ENCODE results near the gene MARCHF6. TPM values are rescaled to one million over a fixed set of nuclear protein-coding genes. Genes with fewer than 3 reads are reported as not detected.
A peak's percentile ranks its signal among the peaks of the same experiment; 100 is the strongest.

Gene MARCHF6
- polyA plus RNA-seq, 3 donors, result 24.0 to 90.1 (median 31.0) TPM

DNA sequence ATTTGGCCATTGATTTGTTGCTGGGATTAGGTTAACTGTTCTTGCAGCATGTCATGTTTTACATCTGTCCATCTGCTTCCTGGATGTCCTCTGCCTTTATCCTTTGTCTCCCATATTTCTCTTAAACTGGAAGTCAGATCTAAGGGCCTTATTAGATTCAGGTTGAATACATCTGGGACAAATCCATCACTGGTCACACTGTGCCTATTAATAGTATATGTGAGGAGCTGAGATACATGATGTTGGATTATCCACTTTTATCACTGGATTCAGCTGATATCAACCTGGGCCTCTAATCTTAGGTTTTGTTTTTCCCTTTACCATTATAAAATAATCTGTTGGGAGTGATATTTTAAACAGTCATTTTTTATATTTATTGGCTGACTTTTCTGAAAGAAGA, 46.3 kb downstream of the MARCHF6 start:
- Mint-ChIP-seq H3K4me3 (no peak overlapping the region), H3K27ac (peak overlapping the region in 1 of 7 donors; percentile 63), H3K4me1 (peaks cover 15% of the 10 kb centered on the region), H3K9me3 (no peaks in the 10 kb centered on the region), H3K27me3 (ENCODE audit: low read depth in 3 of 3) (peaks cover 0 to 2% (median 0%) of the 10 kb centered on the region in 3 donors), H3K36me3 (peaks cover 60 to 82% of the 10 kb centered on the region in 2 donors)
- Histone ChIP-seq H3K79me2 (ENCODE audit: insufficient read depth, low read length) (no peaks in the 10 kb centered on the region), H3K4me3 (replicated peaks in 1 of 3; ENCODE audit: low read depth in 2 of 3, low read length in 3 of 3) (no peak overlapping the region), H3K27ac (ENCODE audit: low read depth in 1 of 2, low read length in 2 of 2) (no peak overlapping the region), H3K9me3 (replicated peaks in 1 of 2; ENCODE audit: control insufficient read depth in 1 of 2, insufficient read depth in 1 of 2, low read length in 2 of 2) (no peaks in the 10 kb centered on the region), H2AFZ (ENCODE audit: insufficient read depth, low read depth, low read length, poor library complexity, severe bottlenecking) (no peak overlapping the region), H3K4me1 (ENCODE audit: control insufficient read depth in 1 of 2, insufficient read depth in 2 of 2, low read length in 2 of 2) (peaks cover 7 to 12% of the 10 kb centered on the region in 2 donors), H3K4me2 (replicated peaks; ENCODE audit: extremely low read depth, low read length, poor library complexity, severe bottlenecking) (no peak overlapping the region), H3K9ac (ENCODE audit: insufficient read depth, low read length, poor library complexity, severe bottlenecking) (no peak overlapping the region), H4K20me1 (ENCODE audit: insufficient read depth, low read length) (peaks cover 20% of the 10 kb centered on the region), H3K36me3 (replicated peaks in 1 of 2; ENCODE audit: control insufficient read depth in 1 of 2, insufficient read depth in 2 of 2, low read length in 2 of 2) (peaks cover 57 to 78% of the 10 kb centered on the region in 2 donors), H3K27me3 (ENCODE audit: control insufficient read depth in 2 of 2, insufficient read depth in 2 of 2, low read length in 2 of 2) (no peaks in the 10 kb centered on the region)
- intact Hi-C loops (cut with micrococcal nuclease), result no loop called here
- TF ChIP-seq, protein P1, sequence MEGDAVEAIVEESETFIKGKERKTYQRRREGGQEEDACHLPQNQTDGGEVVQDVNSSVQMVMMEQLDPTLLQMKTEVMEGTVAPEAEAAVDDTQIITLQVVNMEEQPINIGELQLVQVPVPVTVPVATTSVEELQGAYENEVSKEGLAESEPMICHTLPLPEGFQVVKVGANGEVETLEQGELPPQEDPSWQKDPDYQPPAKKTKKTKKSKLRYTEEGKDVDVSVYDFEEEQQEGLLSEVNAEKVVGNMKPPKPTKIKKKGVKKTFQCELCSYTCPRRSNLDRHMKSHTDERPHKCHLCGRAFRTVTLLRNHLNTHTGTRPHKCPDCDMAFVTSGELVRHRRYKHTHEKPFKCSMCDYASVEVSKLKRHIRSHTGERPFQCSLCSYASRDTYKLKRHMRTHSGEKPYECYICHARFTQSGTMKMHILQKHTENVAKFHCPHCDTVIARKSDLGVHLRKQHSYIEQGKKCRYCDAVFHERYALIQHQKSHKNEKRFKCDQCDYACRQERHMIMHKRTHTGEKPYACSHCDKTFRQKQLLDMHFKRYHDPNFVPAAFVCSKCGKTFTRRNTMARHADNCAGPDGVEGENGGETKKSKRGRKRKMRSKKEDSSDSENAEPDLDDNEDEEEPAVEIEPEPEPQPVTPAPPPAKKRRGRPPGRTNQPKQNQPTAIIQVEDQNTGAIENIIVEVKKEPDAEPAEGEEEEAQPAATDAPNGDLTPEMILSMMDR (IDR thresholded peaks at IDR 0.05), result no peak
- no peak for DNase-seq

DNA sequence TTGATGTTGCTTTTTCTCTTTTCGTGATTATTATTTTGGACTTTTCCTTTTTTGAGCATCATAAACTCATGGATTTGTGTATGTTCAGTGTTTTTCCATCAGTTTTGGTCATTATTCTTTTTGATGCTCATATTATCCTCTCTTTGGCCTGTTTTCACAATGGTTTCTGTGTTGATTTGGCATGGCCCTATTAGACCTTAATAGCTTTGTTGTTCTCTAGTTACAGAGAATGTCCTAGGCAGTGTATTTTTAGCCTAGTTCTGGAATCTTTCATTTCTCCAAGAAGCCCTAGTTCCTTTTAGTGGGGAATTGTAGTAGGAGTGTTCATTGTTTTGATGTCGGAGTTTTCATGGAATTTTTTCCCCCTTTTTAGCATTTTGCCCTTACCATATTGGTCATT, 46.9 kb downstream of the MARCHF6 start:
- H3K36me3 Mint-ChIP-seq, result peaks cover 63 to 82% of the 10 kb centered on the region in 2 donors

More for the DNA sequence above, 46.9 kb downstream of the MARCHF6 start:
- no peaks in the 10 kb centered on the region for H3K9me3 ChIP-seq (replicated peaks in 1 of 2; ENCODE audit: control insufficient read depth in 1 of 2, insufficient read depth in 1 of 2, low read length in 2 of 2)
- no peak overlapping the region for H2AFZ ChIP-seq (ENCODE audit: insufficient read depth, low read depth, low read length, poor library complexity, severe bottlenecking)
- no peak overlapping the region for H3K4me3 ChIP-seq (replicated peaks in 1 of 3; ENCODE audit: low read depth in 2 of 3, low read length in 3 of 3)
- Mint-ChIP-seq H3K4me1 (peaks cover 15% of the 10 kb centered on the region), H3K9me3 (no peaks in the 10 kb centered on the region), H3K27me3 (ENCODE audit: low read depth in 3 of 3) (peaks cover 0 to 2% (median 0%) of the 10 kb centered on the region in 3 donors), H3K27ac (peak overlapping the region in 2 of 7 donors; percentile 72 to 84), H3K4me3 (no peak overlapping the region)
- DNase-seq, result no peak
- H3K27me3 ChIP-seq (ENCODE audit: control insufficient read depth in 2 of 2, insufficient read depth in 2 of 2, low read length in 2 of 2), result no peaks in the 10 kb centered on the region
- intact Hi-C loops (cut with micrococcal nuclease), result no loop called here
- peaks cover 7 to 12% of the 10 kb centered on the region in 2 donors for H3K4me1 ChIP-seq (ENCODE audit: control insufficient read depth in 1 of 2, insufficient read depth in 2 of 2, low read length in 2 of 2)
- no CpG with 5 or more reads among the region's 2 CpGs for WGBS (ENCODE audit: insufficient coverage)
- H3K9ac ChIP-seq (ENCODE audit: insufficient read depth, low read length, poor library complexity, severe bottlenecking), result no peak overlapping the region
- TF ChIP-seq, protein P1 (IDR thresholded peaks at IDR 0.05), result no peak
- H3K27ac ChIP-seq (ENCODE audit: low read depth in 1 of 2, low read length in 2 of 2), result no peak overlapping the region
- H3K36me3 ChIP-seq (replicated peaks in 1 of 2; ENCODE audit: control insufficient read depth in 1 of 2, insufficient read depth in 2 of 2, low read length in 2 of 2), result peaks cover 57 to 78% of the 10 kb centered on the region in 2 donors
- H4K20me1 ChIP-seq (ENCODE audit: insufficient read depth, low read length), result peaks cover 20% of the 10 kb centered on the region
- H3K79me2 ChIP-seq (ENCODE audit: insufficient read depth, low read length), result no peaks in the 10 kb centered on the region
- no peak overlapping the region for H3K4me2 ChIP-seq (replicated peaks; ENCODE audit: extremely low read depth, low read length, poor library complexity, severe bottlenecking)

All from CD14-positive monocyte (primary cell).